OCI-LY3 (cell line): ENCODE data around the gene EFNA5.

Source experiments
- CTCF ChIP-seq: fragments of 200-600, 300-600 bp; sonication (generic); IDR thresholded peaks from 2 replicates; pipeline ENCODE4 v1.5.1; 2014; ENCODE audit warnings: antibody characterized with exemption, low read length, low read depth
- EZH2phosphoT487 ChIP-seq: fragments of 200-600 bp; shearing (Covaris generic); IDR thresholded peaks from 2 replicates; pipeline ENCODE4 v1.6.1; 2018; ENCODE audit warnings: antibody characterized with exemption, mixed run types, low read depth

GRCh38 chr5:107413754-107414153 is 257.0 kb downstream of the EFNA5 start:
- TF ChIP-seq CTCF (no peak), EZH2phosphoT487 (no peak)
